ENCODE data around the gene TMEM217. TPM values are rescaled to one million over a fixed set of nuclear protein-coding genes. Genes with fewer than 3 reads are reported as not detected.

The TMEM217 gene
- total and polyA plus RNA-seq, 2 of the 4 experiments (the other 2 are of a cell fraction), result 1.4 to 3.5 TPM

- no peaks in the 10 kb centered on the region for H3K9me3 ChIP-seq (ENCODE audit: control insufficient read depth, insufficient read depth, low read length)
- in situ Hi-C loops (cut with MboI; ENCODE audit: low sequenced_read_pairs), result no loop called here
- H3K14ac ChIP-seq (replicated peaks; ENCODE audit: low read depth, low read length), result no peak overlapping the region
- H3K4me3 ChIP-seq (ENCODE audit: insufficient read depth, low read depth, low read length), result no peak overlapping the region
- no peak overlapping the region for H3K4ac ChIP-seq (ENCODE audit: low read depth, low read length)
- H2AFZ ChIP-seq (replicated peaks; ENCODE audit: low read length, poor library complexity), result no peak overlapping the region
- no peak overlapping the region for H3K56ac ChIP-seq (ENCODE audit: extremely low read depth, insufficient read depth, low read length)
- H2AK5ac ChIP-seq (ENCODE audit: low read depth, low read length), result no peak overlapping the region
- H2BK20ac ChIP-seq (ENCODE audit: low read depth, low read length), result no peak overlapping the region
- H3K23ac ChIP-seq (ENCODE audit: low read depth, low read length), result no peak overlapping the region
- ChIA-PET CTCF (no interaction called here), POLR2A (ENCODE audit: unreplicated experiment) (no interaction called here)
- ATAC-seq (ENCODE audit: low read depth) (no peak), DNase-seq (no peak)
- no peaks in the 10 kb centered on the region for H3K9me1 ChIP-seq (ENCODE audit: insufficient read depth, low read length)
- no peak overlapping the region for H4K91ac ChIP-seq (ENCODE audit: insufficient read depth, low read depth, low read length)
- no peaks in the 10 kb centered on the region for H3K79me1 ChIP-seq (ENCODE audit: low read depth in 1 of 2, low read length in 2 of 2)
- no peaks in the 10 kb centered on the region for H3K36me3 ChIP-seq (ENCODE audit: control insufficient read depth, insufficient read depth, low read length)
- no peak overlapping the region for H2BK15ac ChIP-seq (ENCODE audit: low read depth, low read length)
- H3K4me2 ChIP-seq (ENCODE audit: low read depth, low read length), result no peak overlapping the region
- no TSS peak for BruUV-seq (replicated peaks)
- H2AK9ac ChIP-seq (replicated peaks; ENCODE audit: low read depth, low read length, poor library complexity), result no peak overlapping the region
- H2BK120ac ChIP-seq (ENCODE audit: low read depth, low read length), result no peak overlapping the region
- H3K9ac ChIP-seq (ENCODE audit: low read depth, low read length), result no peak overlapping the region
- H3K27me3 ChIP-seq (ENCODE audit: control insufficient read depth, insufficient read depth, low read length), result no peaks in the 10 kb centered on the region
- no peak overlapping the region for H3K18ac ChIP-seq (ENCODE audit: low read depth, low read length)
- no peak overlapping the region for H3K27ac ChIP-seq (ENCODE audit: insufficient read depth, low read length)
- no peak overlapping the region for H4K8ac ChIP-seq (ENCODE audit: low read depth in 2 of 2, low read length in 2 of 2)
- no peak overlapping the region for H4K5ac ChIP-seq (ENCODE audit: low read depth, low read length)
- TF ChIP-seq MAZ (IDR thresholded peaks at IDR 0.05; ENCODE audit: borderline replicate concordance, low read depth, low read length) (no peak), RFX5 (IDR thresholded peaks at IDR 0.05; ENCODE audit: low read depth, low read length) (no peak), NFE2L2 (IDR thresholded peaks at IDR 0.05; ENCODE audit: low read depth, low read length) (no peak), USF2 (IDR thresholded peaks at IDR 0.05; ENCODE audit: low read depth, low read length) (no peak), CEBPB (IDR thresholded peaks at IDR 0.05; ENCODE audit: low read depth, low read length) (no peak), MAFK (IDR thresholded peaks at IDR 0.05; ENCODE audit: low read depth, low read length) (no peak), RCOR1 (IDR thresholded peaks at IDR 0.05; ENCODE audit: insufficient replicate concordance, low read length) (no peak), CTCF (conservative IDR thresholded peaks at IDR 0.05; ENCODE audit: low read depth, low read length) (no peak), BHLHE40 (IDR thresholded peaks at IDR 0.05; ENCODE audit: low read depth, low read length) (no peak), CHD1 (IDR thresholded peaks at IDR 0.05; ENCODE audit: low read depth, low read length) (no peak), ELK1 (IDR thresholded peaks at IDR 0.05; ENCODE audit: borderline replicate concordance, low read depth, low read length) (no peak), SMC3 (IDR thresholded peaks at IDR 0.05; ENCODE audit: low read depth, low read length) (no peak), POLR2A (IDR thresholded peaks at IDR 0.05; ENCODE audit: low read depth, low read length) (no peak), MXI1 (IDR thresholded peaks at IDR 0.05; ENCODE audit: borderline replicate concordance, low read depth, low read length) (no peak), RAD21 (IDR thresholded peaks at IDR 0.05; ENCODE audit: low read length) (no peak), FOS (IDR thresholded peaks at IDR 0.05; ENCODE audit: low read depth, low read length) (no peak)
- no peak overlapping the region for H2BK5ac ChIP-seq (ENCODE audit: low read depth, low read length, poor library complexity, severe bottlenecking)
- dilution Hi-C loops (cut with HindIII; ENCODE audit: low sequenced_read_pairs, unreplicated experiment), result no loop called here
- 95% methylated on average over 3 of the region's 8 CpGs; no CpG with 5 or more reads in 1 of the 2 experiments for WGBS, 2 experiments (ENCODE audit: extremely low coverage in 2 of 2, insufficient read length in 1 of 2)
- intact Hi-C loops (cut with micrococcal nuclease), result no loop called here
- H3K4me1 ChIP-seq (ENCODE audit: control insufficient read depth, insufficient read depth, low read length), result no peaks in the 10 kb centered on the region
- H4K20me1 ChIP-seq (ENCODE audit: insufficient read depth, low read length), result no peaks in the 10 kb centered on the region
Observed at GRCh38 chr6:37182736-37183590, 75.0 kb downstream of the TMEM217 start.

Data from IMR-90 (cell line).